HG03045 (cell line): ENCODE measurements around the gene GRB7.

Source experiments
- ATAC-seq: cut with Tn5 transposase; IDR thresholded peaks from one replicate; pipeline ENCODE4 v1.9.1; 2021; ENCODE audit warnings: mild to moderate bottlenecking, moderate library complexity; ENCODE audit not compliant: unreplicated experiment

The GRB7 gene

DNA sequence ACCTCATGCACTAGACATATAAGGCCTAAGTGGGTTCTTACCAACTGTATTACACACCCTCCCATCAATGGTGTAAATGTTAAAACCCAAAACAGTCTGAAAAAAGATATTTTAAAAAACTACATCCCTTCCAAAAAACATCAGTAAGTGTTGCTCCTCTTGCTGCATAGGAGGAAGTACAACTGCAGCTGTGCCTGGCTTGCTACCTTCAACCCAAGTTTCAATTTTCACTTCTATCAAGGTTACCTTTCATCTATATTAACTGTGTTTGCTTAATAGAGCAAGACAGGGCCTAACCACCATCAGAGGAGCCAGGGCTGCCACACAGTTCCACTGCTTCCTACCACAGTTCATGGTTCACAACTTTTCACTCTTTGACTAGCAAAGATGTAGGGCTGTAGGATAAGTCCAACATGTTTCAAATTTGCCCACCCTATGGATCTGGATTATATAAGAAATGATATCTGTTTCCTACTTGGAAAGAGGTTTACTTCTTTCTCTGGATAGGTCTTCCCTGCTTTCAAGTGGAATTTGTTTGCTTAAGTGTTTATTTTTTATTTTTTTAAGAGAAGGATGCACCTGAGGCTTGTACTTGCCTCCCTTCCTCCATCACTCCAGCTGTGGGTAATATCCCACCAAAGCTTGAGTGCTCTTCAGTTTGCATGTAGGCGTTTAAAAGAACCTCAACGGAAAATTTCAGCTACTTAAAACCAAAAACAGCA lies 56.7 kb downstream of the GRB7 start:
- ATAC-seq: peak; percentile 75
